ENCODE data around the gene ZNF362.

ZNF362 gene

DNA sequence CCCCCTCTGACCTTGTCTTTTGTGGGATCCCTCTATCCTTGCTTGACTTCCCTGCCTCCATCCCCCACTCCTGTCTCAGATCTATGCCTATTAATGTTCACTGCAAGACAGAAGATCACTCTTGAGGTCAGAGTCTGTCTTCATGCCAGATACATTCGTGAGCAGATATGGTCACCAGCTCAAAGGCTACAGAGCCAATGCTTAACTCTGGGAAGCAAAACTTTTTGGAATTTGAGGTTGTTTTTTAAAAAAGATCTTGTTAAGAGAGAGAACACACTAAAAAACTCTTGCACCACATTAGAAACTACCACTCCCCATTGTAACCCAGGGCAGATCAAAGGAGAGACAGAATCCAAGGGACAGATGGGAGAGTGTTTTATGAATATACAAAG, 81.8 kb downstream of the ZNF362 start:
- H3K27me3 ChIP-seq (ENCODE audit: insufficient read depth, insufficient read length): no peaks in the 10 kb centered on the region
- H3K9ac ChIP-seq (ENCODE audit: insufficient read length, low read depth): no peak overlapping the region
- peaks cover 28% of the 10 kb centered on the region for H3K4me1 ChIP-seq (ENCODE audit: insufficient read depth, insufficient read length)
- H3K9me3 ChIP-seq (ENCODE audit: insufficient read depth, low read length): no peaks in the 10 kb centered on the region
- H3K4me3 ChIP-seq (ENCODE audit: insufficient read length, low read depth): no peak overlapping the region
- DNase-seq (ENCODE audit: low read depth, low spot score): no peak
- TF ChIP-seq ZNF274 (IDR thresholded peaks at IDR 0.05; ENCODE audit: low read depth, low read length): no peak
- TF ChIP-seq YY1 (IDR thresholded peaks at IDR 0.05; ENCODE audit: insufficient read depth, insufficient read length): no peak
- TF ChIP-seq SUZ12 (IDR thresholded peaks at IDR 0.05; ENCODE audit: extremely low read depth, insufficient read depth, insufficient read length): no peak
- peaks cover 44% of the 10 kb centered on the region for H3K36me3 ChIP-seq (ENCODE audit: insufficient read depth, insufficient read length, low read length)

DNA sequence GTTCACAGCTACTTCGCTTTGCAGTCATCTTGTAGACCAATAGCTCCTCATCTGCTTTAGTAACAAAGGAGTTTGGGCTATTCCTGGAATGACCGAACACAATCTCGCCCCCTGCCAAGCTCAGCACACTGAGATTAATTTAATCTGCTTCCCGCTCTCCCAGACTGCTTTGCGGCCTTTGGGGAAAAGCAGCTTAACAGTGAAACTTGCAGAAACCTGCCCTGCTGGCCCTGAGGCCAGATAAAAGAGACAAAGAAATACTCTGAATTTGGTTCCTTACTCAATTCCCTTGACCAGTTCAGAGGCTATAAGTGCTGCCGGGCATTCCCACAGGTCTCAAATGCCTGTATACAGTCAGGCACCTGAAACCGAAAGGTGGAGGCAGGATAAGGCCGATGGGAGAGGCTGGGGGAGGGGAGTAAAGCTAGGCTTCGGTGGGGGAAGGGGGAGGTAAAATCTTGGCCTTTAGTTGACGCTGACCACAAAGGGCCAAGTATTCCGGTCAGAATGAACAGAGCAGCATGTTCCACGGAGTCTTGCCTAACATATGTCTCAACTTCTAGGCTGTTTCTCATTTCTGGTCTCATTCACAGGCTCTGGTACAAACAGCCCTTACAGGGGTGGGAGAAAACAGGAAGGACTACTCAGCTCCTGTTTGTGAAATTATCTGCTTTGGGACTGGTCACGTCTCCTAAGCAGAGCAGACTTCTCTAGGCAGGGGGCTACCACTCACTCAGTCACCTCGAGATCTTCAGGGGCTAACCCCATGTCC, 82.3 kb downstream of the ZNF362 start:
- H3K4me3 ChIP-seq (ENCODE audit: insufficient read length, low read depth): no peak overlapping the region

DNA sequence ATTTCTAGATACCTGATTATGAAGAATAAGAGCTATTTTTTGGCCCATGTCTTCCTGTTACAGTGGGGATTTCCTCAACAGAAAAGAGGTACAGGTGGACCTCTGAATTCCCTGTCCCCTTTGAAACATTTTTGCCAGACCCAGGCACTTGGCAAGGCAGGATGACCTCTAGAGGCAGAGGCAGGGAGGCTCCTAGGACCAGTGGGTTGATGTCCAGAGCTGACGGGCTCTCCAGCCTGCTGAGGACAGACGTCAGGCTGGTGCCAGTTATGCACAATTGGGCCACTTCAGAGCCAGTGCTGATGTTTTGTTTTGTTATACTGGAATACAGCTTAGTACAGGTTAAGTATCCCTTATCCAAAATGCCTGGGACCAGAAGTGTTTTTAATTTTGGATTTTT, 83.1 kb downstream of the ZNF362 start:
- H3K36me3 ChIP-seq (ENCODE audit: insufficient read depth, insufficient read length, low read length): peaks cover 40% of the 10 kb centered on the region
- no peak overlapping the region for H3K4me3 ChIP-seq (ENCODE audit: insufficient read length, low read depth)
- no peaks in the 10 kb centered on the region for H3K27me3 ChIP-seq (ENCODE audit: insufficient read depth, insufficient read length)
- H3K9me3 ChIP-seq (ENCODE audit: insufficient read depth, low read length): no peaks in the 10 kb centered on the region
- peaks cover 28% of the 10 kb centered on the region for H3K4me1 ChIP-seq (ENCODE audit: insufficient read depth, insufficient read length)
- H3K9ac ChIP-seq (ENCODE audit: insufficient read length, low read depth): no peak overlapping the region
- TF ChIP-seq SUZ12 (IDR thresholded peaks at IDR 0.05; ENCODE audit: extremely low read depth, insufficient read depth, insufficient read length): no peak
- no peak for TF ChIP-seq YY1 (IDR thresholded peaks at IDR 0.05; ENCODE audit: insufficient read depth, insufficient read length)
- no peak for DNase-seq (ENCODE audit: low read depth, low spot score)

More for the DNA sequence above, 82.3 kb downstream of the ZNF362 start:
- peaks cover 28% of the 10 kb centered on the region for H3K4me1 ChIP-seq (ENCODE audit: insufficient read depth, insufficient read length)
- no peaks in the 10 kb centered on the region for H3K9me3 ChIP-seq (ENCODE audit: insufficient read depth, low read length)
- H3K36me3 ChIP-seq (ENCODE audit: insufficient read depth, insufficient read length, low read length): peaks cover 42% of the 10 kb centered on the region
- H3K9ac ChIP-seq (ENCODE audit: insufficient read length, low read depth): peak overlapping the region; percentile 27
- no peaks in the 10 kb centered on the region for H3K27me3 ChIP-seq (ENCODE audit: insufficient read depth, insufficient read length)
- no peak for DNase-seq (ENCODE audit: low read depth, low spot score)
- TF ChIP-seq SUZ12 (IDR thresholded peaks at IDR 0.05; ENCODE audit: extremely low read depth, insufficient read depth, insufficient read length): no peak
- no peak for TF ChIP-seq ZNF274 (IDR thresholded peaks at IDR 0.05; ENCODE audit: low read depth, low read length)
- TF ChIP-seq YY1 (IDR thresholded peaks at IDR 0.05; ENCODE audit: insufficient read depth, insufficient read length): no peak

DNA sequence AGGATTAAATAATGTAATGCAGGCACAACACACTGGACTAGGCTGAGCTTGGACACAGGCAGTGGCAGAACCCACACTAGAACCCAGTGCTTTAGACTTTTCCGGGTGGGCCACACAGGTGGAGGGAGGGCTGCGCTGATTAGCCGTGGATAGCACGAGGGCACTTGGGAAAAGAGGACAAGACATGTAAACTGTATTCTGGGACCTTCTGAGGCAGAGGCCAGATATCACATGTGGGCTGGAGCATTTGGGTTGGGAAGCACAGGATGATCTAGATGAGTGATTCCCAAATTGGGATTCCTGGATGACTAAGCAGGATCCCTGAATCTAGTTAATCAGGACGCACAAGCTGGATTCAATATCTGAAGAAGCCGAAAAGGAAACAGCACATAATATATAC, 84.9 kb downstream of the ZNF362 start:
- H3K4me3 ChIP-seq (ENCODE audit: insufficient read length, low read depth): no peak overlapping the region
- H3K9me3 ChIP-seq (ENCODE audit: insufficient read depth, low read length): no peaks in the 10 kb centered on the region
- peaks cover 47% of the 10 kb centered on the region for H3K36me3 ChIP-seq (ENCODE audit: insufficient read depth, insufficient read length, low read length)
- TF ChIP-seq YY1 (IDR thresholded peaks at IDR 0.05; ENCODE audit: insufficient read depth, insufficient read length) (no peak), SUZ12 (IDR thresholded peaks at IDR 0.05; ENCODE audit: extremely low read depth, insufficient read depth, insufficient read length) (no peak), ZNF274 (IDR thresholded peaks at IDR 0.05; ENCODE audit: low read depth, low read length) (no peak)
- peaks cover 28% of the 10 kb centered on the region for H3K4me1 ChIP-seq (ENCODE audit: insufficient read depth, insufficient read length)
- peak overlapping the region; percentile 6 for H3K9ac ChIP-seq (ENCODE audit: insufficient read length, low read depth)
- no peak for DNase-seq (ENCODE audit: low read depth, low spot score)
- H3K27me3 ChIP-seq (ENCODE audit: insufficient read depth, insufficient read length): no peaks in the 10 kb centered on the region

DNA sequence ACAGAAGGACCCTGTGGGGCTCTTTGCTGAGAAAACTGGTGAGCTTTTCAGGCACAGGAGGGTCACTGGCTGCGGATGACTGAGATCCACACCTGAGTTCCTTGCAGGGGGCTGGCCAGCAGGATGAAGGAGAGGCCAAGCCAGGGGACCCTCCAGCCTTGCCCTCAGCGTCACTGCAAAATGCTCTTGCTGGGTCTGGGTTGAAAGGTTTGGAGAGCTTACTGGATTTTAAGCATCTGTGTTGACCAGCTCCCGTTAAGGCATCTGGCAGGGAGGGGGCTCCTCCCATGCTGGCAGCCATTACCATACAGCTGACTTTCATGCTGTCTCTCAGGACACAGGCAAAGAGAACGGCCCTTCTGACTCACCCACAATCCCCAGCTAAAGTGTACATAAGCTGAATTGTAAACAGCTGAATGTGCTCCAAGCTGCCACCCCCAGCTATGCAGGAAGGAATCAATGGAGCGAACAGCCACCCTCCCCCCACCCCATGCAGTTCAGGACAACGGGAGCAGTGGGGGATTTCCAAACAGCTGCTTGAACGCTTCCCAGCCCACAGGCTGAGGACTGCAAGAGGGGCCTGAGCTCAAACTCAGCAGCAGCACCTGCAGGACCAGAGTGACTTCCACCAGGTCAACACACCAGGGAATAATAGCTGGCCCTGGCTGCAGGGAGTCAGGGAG, 85.9 kb downstream of the ZNF362 start:
- peaks cover 30% of the 10 kb centered on the region for H3K4me1 ChIP-seq (ENCODE audit: insufficient read depth, insufficient read length)
- H3K4me3 ChIP-seq (ENCODE audit: insufficient read length, low read depth): peak overlapping the region; percentile 9
- peak; percentile 91 for DNase-seq (ENCODE audit: low read depth, low spot score)
- no peaks in the 10 kb centered on the region for H3K9me3 ChIP-seq (ENCODE audit: insufficient read depth, low read length)
- TF ChIP-seq YY1 (IDR thresholded peaks at IDR 0.05; ENCODE audit: insufficient read depth, insufficient read length) (peak; percentile 38), ZNF274 (IDR thresholded peaks at IDR 0.05; ENCODE audit: low read depth, low read length) (no peak), SUZ12 (IDR thresholded peaks at IDR 0.05; ENCODE audit: extremely low read depth, insufficient read depth, insufficient read length) (no peak)
- peaks cover 50% of the 10 kb centered on the region for H3K36me3 ChIP-seq (ENCODE audit: insufficient read depth, insufficient read length, low read length)
- H3K27me3 ChIP-seq (ENCODE audit: insufficient read depth, insufficient read length): no peaks in the 10 kb centered on the region
- peak overlapping the region; percentile 58 for H3K9ac ChIP-seq (ENCODE audit: insufficient read length, low read depth)

DNA sequence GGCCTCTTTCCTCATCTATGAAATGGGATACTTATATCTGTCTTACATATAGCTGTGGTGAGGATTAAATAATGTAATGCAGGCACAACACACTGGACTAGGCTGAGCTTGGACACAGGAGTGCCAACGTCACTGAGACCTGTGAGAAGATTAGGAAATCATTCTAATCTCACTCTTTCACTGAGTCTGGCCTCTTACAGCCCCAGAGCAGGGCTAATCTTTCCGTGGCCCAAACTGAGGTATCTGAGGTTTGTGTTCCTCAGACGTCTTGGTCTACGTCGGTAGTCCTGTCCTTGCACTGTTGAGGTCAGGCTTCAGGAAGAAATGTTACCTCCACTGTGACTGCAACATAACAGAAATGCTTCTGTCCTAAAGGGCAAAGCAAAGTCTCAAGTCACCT, 87.2 kb downstream of the ZNF362 start:
- peaks cover 52% of the 10 kb centered on the region for H3K36me3 ChIP-seq (ENCODE audit: insufficient read depth, insufficient read length, low read length)
- H3K27me3 ChIP-seq (ENCODE audit: insufficient read depth, insufficient read length): peaks cover 12% of the 10 kb centered on the region
- DNase-seq (ENCODE audit: low read depth, low spot score): no peak
- H3K4me1 ChIP-seq (ENCODE audit: insufficient read depth, insufficient read length): peaks cover 37% of the 10 kb centered on the region
- H3K9me3 ChIP-seq (ENCODE audit: insufficient read depth, low read length): no peaks in the 10 kb centered on the region
- H3K4me3 ChIP-seq (ENCODE audit: insufficient read length, low read depth): no peak overlapping the region
- H3K9ac ChIP-seq (ENCODE audit: insufficient read length, low read depth): no peak overlapping the region
- TF ChIP-seq ZNF274 (IDR thresholded peaks at IDR 0.05; ENCODE audit: low read depth, low read length) (no peak), SUZ12 (IDR thresholded peaks at IDR 0.05; ENCODE audit: extremely low read depth, insufficient read depth, insufficient read length) (no peak), YY1 (IDR thresholded peaks at IDR 0.05; ENCODE audit: insufficient read depth, insufficient read length) (no peak)

DNA sequence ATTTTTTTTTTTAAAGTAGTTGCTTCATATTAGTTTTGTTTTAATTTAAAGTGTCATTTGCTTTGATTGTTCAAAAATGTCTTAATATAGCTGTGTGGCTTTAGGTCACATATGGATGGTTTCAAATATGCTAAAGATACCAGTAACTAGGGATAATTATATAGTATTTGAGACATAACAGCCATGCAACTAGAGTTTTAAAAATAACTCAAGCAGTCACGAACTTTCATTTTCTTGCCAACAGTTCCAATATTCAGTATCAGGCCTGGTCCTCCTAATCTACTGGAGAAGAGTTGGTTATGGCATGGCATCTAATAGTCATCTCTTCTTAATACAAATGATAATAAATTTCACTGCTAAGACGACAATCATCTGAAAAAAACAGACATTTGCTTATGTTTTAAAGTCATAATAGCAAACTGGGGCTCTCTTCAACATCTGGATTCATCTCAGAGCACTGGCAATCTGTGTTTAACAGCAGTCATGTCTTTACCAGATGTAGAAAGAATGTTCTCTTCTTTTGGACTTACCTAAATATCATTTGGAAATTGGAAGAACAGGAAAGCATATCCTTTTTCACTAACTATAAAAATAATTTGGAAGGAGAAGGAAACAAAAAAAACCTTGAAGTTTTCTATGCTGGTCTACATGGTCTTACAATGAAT, 88.7 kb downstream of the ZNF362 start:
- H3K36me3 ChIP-seq (ENCODE audit: insufficient read depth, insufficient read length, low read length): peaks cover 48% of the 10 kb centered on the region
- DNase-seq (ENCODE audit: low read depth, low spot score): no peak
- no peaks in the 10 kb centered on the region for H3K9me3 ChIP-seq (ENCODE audit: insufficient read depth, low read length)
- H3K4me1 ChIP-seq (ENCODE audit: insufficient read depth, insufficient read length): peaks cover 26% of the 10 kb centered on the region
- H3K27me3 ChIP-seq (ENCODE audit: insufficient read depth, insufficient read length): peaks cover 19% of the 10 kb centered on the region
- no peak for TF ChIP-seq YY1 (IDR thresholded peaks at IDR 0.05; ENCODE audit: insufficient read depth, insufficient read length)
- TF ChIP-seq ZNF274 (IDR thresholded peaks at IDR 0.05; ENCODE audit: low read depth, low read length): no peak
- no peak for TF ChIP-seq SUZ12 (IDR thresholded peaks at IDR 0.05; ENCODE audit: extremely low read depth, insufficient read depth, insufficient read length)
- H3K4me3 ChIP-seq (ENCODE audit: insufficient read length, low read depth): no peak overlapping the region
- no peak overlapping the region for H3K9ac ChIP-seq (ENCODE audit: insufficient read length, low read depth)

All from NT2/D1 (cell line).